Subcutaneous abdominal adipose tissue (tissue), 5 donors: ENCODE data around the gene MYB.

Experiments
- H3K27ac ChIP-seq: one replicate; pipeline ENCODE4 v1.7.0; 2013; ENCODE audit warnings: low read depth, mild to moderate bottlenecking, inconsistent platforms, low read length, moderate library complexity
- H3K27me3 ChIP-seq, 5 donors: one replicate each; pipeline ENCODE4 v1.7.0; 2013; ENCODE audit warnings: low read length in 5 of 5, inconsistent platforms in 1 of 5; ENCODE audit not compliant: control insufficient read depth in 5 of 5, insufficient read depth in 4 of 5
- H3K36me3 ChIP-seq, 5 donors: one replicate each; pipeline ENCODE4 v1.7.0; 2013; ENCODE audit warnings: low read length in 5 of 5; ENCODE audit not compliant: control insufficient read depth in 5 of 5, insufficient read depth in 5 of 5
- H3K4me1 ChIP-seq, 5 donors: one replicate each; pipeline ENCODE4 v1.7.0; 2013; ENCODE audit warnings: low read length in 5 of 5, mild to moderate bottlenecking in 3 of 5, moderate library complexity in 1 of 5; ENCODE audit not compliant: control insufficient read depth in 5 of 5, insufficient read depth in 5 of 5
- H3K4me3 ChIP-seq, 5 donors: one replicate each; pipeline ENCODE4 v1.7.0; 2013; ENCODE audit warnings: low read length in 5 of 5, low read depth in 1 of 5
- H3K9ac ChIP-seq, 5 donors: one replicate each; pipeline ENCODE4 v1.7.0; 2013; ENCODE audit warnings: low read length in 5 of 5, mild to moderate bottlenecking in 4 of 5, moderate library complexity in 3 of 5
- H3K9me3 ChIP-seq, 5 donors: one replicate each; pipeline ENCODE4 v1.7.0; 2013; ENCODE audit warnings: low read length in 5 of 5; ENCODE audit not compliant: control insufficient read depth in 5 of 5
- donor health status: healthy.
- donor health status: healthy.
- donor health status: healthy.
- donor health status: healthy.
- donor health status: healthy.

MYB gene

GRCh38 chr6:135196739-135197510 is 15.8 kb downstream of the MYB start:
- Histone ChIP-seq H3K4me1 (no peaks in the 10 kb centered on the region), H3K36me3 (no peaks in the 10 kb centered on the region), H3K27me3 (no peaks in the 10 kb centered on the region), H3K9ac (no peak overlapping the region), H3K27ac (no peak overlapping the region), H3K9me3 (no peaks in the 10 kb centered on the region), H3K4me3 (no peak overlapping the region)

- H3K4me1 ChIP-seq = no peaks in the 10 kb centered on the region
- H3K9ac ChIP-seq = no peak overlapping the region
- H3K36me3 ChIP-seq = no peaks in the 10 kb centered on the region
- H3K9me3 ChIP-seq = no peaks in the 10 kb centered on the region
- H3K27ac ChIP-seq = no peak overlapping the region
- H3K27me3 ChIP-seq = no peaks in the 10 kb centered on the region
- no peak overlapping the region for H3K4me3 ChIP-seq
Observed at GRCh38 chr6:135202836-135203235, 21.7 kb downstream of the MYB start.

- H3K36me3 ChIP-seq = no peaks in the 10 kb centered on the region
- no peaks in the 10 kb centered on the region for H3K27me3 ChIP-seq
- no peak overlapping the region for H3K27ac ChIP-seq
- no peaks in the 10 kb centered on the region for H3K9me3 ChIP-seq
- H3K4me1 ChIP-seq = no peaks in the 10 kb centered on the region
- H3K9ac ChIP-seq = no peak overlapping the region
- no peak overlapping the region for H3K4me3 ChIP-seq
Observed at GRCh38 chr6:135204951-135205350, 23.8 kb downstream of the MYB start.

GRCh38 chr6:135209803-135210202 is 28.7 kb downstream of the MYB start:
- Histone ChIP-seq H3K36me3 (no peaks in the 10 kb centered on the region), H3K4me1 (no peaks in the 10 kb centered on the region), H3K27ac (no peak overlapping the region), H3K4me3 (peak overlapping the region in 3 of 5 donors; percentile 2 to 26 (median 19)), H3K9me3 (no peaks in the 10 kb centered on the region), H3K9ac (peak overlapping the region in 1 of 5 donors; percentile 11), H3K27me3 (no peaks in the 10 kb centered on the region)

- no peak overlapping the region for H3K4me3 ChIP-seq
- H3K27ac ChIP-seq = no peak overlapping the region
- no peak overlapping the region for H3K9ac ChIP-seq
- no peaks in the 10 kb centered on the region for H3K27me3 ChIP-seq
- no peaks in the 10 kb centered on the region for H3K36me3 ChIP-seq
- no peaks in the 10 kb centered on the region for H3K9me3 ChIP-seq
- no peaks in the 10 kb centered on the region for H3K4me1 ChIP-seq
Observed at GRCh38 chr6:135210632-135211305, 29.7 kb downstream of the MYB start.

- Histone ChIP-seq H3K4me3 (no peak overlapping the region), H3K27ac (no peak overlapping the region), H3K4me1 (no peaks in the 10 kb centered on the region), H3K36me3 (no peaks in the 10 kb centered on the region), H3K27me3 (no peaks in the 10 kb centered on the region), H3K9ac (no peak overlapping the region), H3K9me3 (no peaks in the 10 kb centered on the region)
Observed at GRCh38 chr6:135211306-135211702, 30.2 kb downstream of the MYB start.

- Histone ChIP-seq H3K36me3 (no peaks in the 10 kb centered on the region), H3K9ac (no peak overlapping the region), H3K9me3 (no peaks in the 10 kb centered on the region), H3K27ac (no peak overlapping the region), H3K4me3 (no peak overlapping the region), H3K27me3 (no peaks in the 10 kb centered on the region), H3K4me1 (no peaks in the 10 kb centered on the region)
Observed at GRCh38 chr6:135212020-135212806, 31.1 kb downstream of the MYB start.

- Histone ChIP-seq H3K4me1 (no peaks in the 10 kb centered on the region), H3K4me3 (no peak overlapping the region), H3K9ac (no peak overlapping the region), H3K9me3 (no peaks in the 10 kb centered on the region), H3K27me3 (no peaks in the 10 kb centered on the region), H3K27ac (no peak overlapping the region), H3K36me3 (no peaks in the 10 kb centered on the region)
Observed at GRCh38 chr6:135212935-135213334, 31.8 kb downstream of the MYB start.

GRCh38 chr6:135213616-135214015 is 32.5 kb downstream of the MYB start:
- no peaks in the 10 kb centered on the region for H3K4me1 ChIP-seq
- no peaks in the 10 kb centered on the region for H3K36me3 ChIP-seq
- H3K27ac ChIP-seq = no peak overlapping the region
- H3K4me3 ChIP-seq = no peak overlapping the region
- no peaks in the 10 kb centered on the region for H3K27me3 ChIP-seq
- H3K9me3 ChIP-seq = no peaks in the 10 kb centered on the region
- no peak overlapping the region for H3K9ac ChIP-seq

GRCh38 chr6:135215160-135215559 is 34.1 kb downstream of the MYB start:
- no peaks in the 10 kb centered on the region for H3K4me1 ChIP-seq
- H3K4me3 ChIP-seq = no peak overlapping the region
- H3K9me3 ChIP-seq = no peaks in the 10 kb centered on the region
- H3K27me3 ChIP-seq = no peaks in the 10 kb centered on the region
- no peak overlapping the region for H3K9ac ChIP-seq
- H3K36me3 ChIP-seq = no peaks in the 10 kb centered on the region
- no peak overlapping the region for H3K27ac ChIP-seq
